Smooth muscle cell (in vitro differentiated cells): ENCODE data around the gene ATOH7. TPM values are rescaled to one million over a fixed set of nuclear protein-coding genes. Genes with fewer than 3 reads are reported as not detected.

ENCODE experiments used
- DNase-seq: peaks from one replicate; lab custom pipeline; 2025; ENCODE audit not compliant: unreplicated experiment; lab: John Stamatoyannopoulos, UW
- H2AFZ ChIP-seq: fragments of 200-600 bp; sonication (generic); 2 replicates; pipeline ENCODE4 v1.6.0; 2016; ENCODE audit warnings: antibody characterized with exemption, low read depth, mild to moderate bottlenecking
- H3F3A ChIP-seq: fragments of 200-600 bp; sonication (generic); 2 replicates; pipeline ENCODE4 v1.6.0; 2017; ENCODE audit warnings: antibody characterized with exemption, low read depth
- H3K27ac ChIP-seq: fragments of 200-600 bp; sonication (generic); 2 replicates; pipeline ENCODE4 v1.5.1; 2016; ENCODE audit warnings: low read depth, mild to moderate bottlenecking
- H3K27me3 ChIP-seq: fragments of 200-600 bp; sonication (generic); 2 replicates; pipeline ENCODE4 v1.6.1; 2016; ENCODE audit warnings: low read depth, mild to moderate bottlenecking
- H3K36me3 ChIP-seq: fragments of 200-600 bp; sonication (generic); 2 replicates; pipeline ENCODE4 v1.5.1; 2016; ENCODE audit warnings: low read depth
- H3K4me1 ChIP-seq: fragments of 200-600 bp; sonication (generic); 2 replicates; pipeline ENCODE4 v1.5.1; 2016; ENCODE audit warnings: low read depth
- H3K4me2 ChIP-seq: fragments of 200-600 bp; sonication (generic); 2 replicates; pipeline ENCODE4 v1.6.0; 2016; ENCODE audit warnings: mild to moderate bottlenecking
- H3K4me3 ChIP-seq: fragments of 200-600 bp; sonication (generic); 2 replicates; pipeline ENCODE4 v1.5.1; 2016; ENCODE audit warnings: mild to moderate bottlenecking
- H3K79me2 ChIP-seq: fragments of 200-600 bp; sonication (generic); 2 replicates; pipeline ENCODE4 v1.6.0; 2016; ENCODE audit warnings: low read depth, mild to moderate bottlenecking
- H3K9ac ChIP-seq: fragments of 200-600 bp; sonication (generic); 2 replicates; pipeline ENCODE4 v1.6.0; 2016; ENCODE audit warnings: low read depth
- H3K9me3 ChIP-seq: fragments of 200-600 bp; sonication (generic); replicated peaks from 2 replicates; pipeline ENCODE4 v1.5.1; 2016; ENCODE audit warnings: low read depth
- H4K20me1 ChIP-seq: fragments of 200-600 bp; sonication (generic); 2 replicates; pipeline ENCODE4 v1.6.0; 2016; ENCODE audit warnings: low read depth
- CTCF ChIP-seq: fragments of 200-600 bp; sonication (generic); IDR thresholded peaks from 2 replicates; pipeline ENCODE4 v1.5.1; 2017; ENCODE audit warnings: borderline replicate concordance, mild to moderate bottlenecking, antibody characterized with exemption; ENCODE audit not compliant: insufficient read depth, poor library complexity, severe bottlenecking
- WGBS: methylation state at CpG from one replicate; pipeline ENCODE4 v1.1.7; 2016; ENCODE audit warnings: low lambda C conversion rate; 5-methylcytosine and 5-hydroxymethylcytosine counted together
- polyA plus RNA-seq: library from polyadenylated mRNA; unstranded; fragments of >200 nt; fragmentation: Nextera tagmentation; extraction: Ambion mirVana; gene quantifications from 2 replicates; pipeline ENCODE4 v1.2.1, GENCODE V29; 2016
- total RNA-seq: library from RNA; depleted of rRNA; stranded (reverse); fragments of >200 nt; gene quantifications from 2 replicates; pipeline ENCODE4 v1.2.3, GENCODE V29; 2014

The ATOH7 gene
- total and polyA plus RNA-seq, 2 experiments from 2014 or later: 0.10 TPM; not detected in 1

GRCh38 chr10:68237173-68237572 is 5.3 kb upstream of the ATOH7 start:
- no peaks in the 10 kb centered on the region for H3K36me3 ChIP-seq
- H3K79me2 ChIP-seq: no peaks in the 10 kb centered on the region
- no peak for DNase-seq
- no peaks in the 10 kb centered on the region for H4K20me1 ChIP-seq
- H3K9ac ChIP-seq: no peak overlapping the region
- TF ChIP-seq CTCF: no peak
- peaks cover 3% of the 10 kb centered on the region for H3K4me1 ChIP-seq
- H3F3A ChIP-seq: no peaks in the 10 kb centered on the region
- no peak overlapping the region for H2AFZ ChIP-seq
- WGBS: 88% methylated on average over 3 of the region's 3 CpGs
- H3K4me2 ChIP-seq: no peak overlapping the region
- peaks cover 21% of the 10 kb centered on the region for H3K27me3 ChIP-seq
- H3K9me3 ChIP-seq: no peaks in the 10 kb centered on the region
- H3K4me3 ChIP-seq: no peak overlapping the region
- H3K27ac ChIP-seq: no peak overlapping the region

GRCh38 chr10:68235581-68235980 is 3.7 kb upstream of the ATOH7 start:
- TF ChIP-seq CTCF: no peak
- H3F3A ChIP-seq: peaks cover 3% of the 10 kb centered on the region
- no peaks in the 10 kb centered on the region for H3K79me2 ChIP-seq
- H3K27ac ChIP-seq: no peak overlapping the region
- no peak overlapping the region for H2AFZ ChIP-seq
- DNase-seq: no peak
- H4K20me1 ChIP-seq: no peaks in the 10 kb centered on the region
- H3K4me3 ChIP-seq: no peak overlapping the region
- H3K4me2 ChIP-seq: no peak overlapping the region
- peaks cover 8% of the 10 kb centered on the region for H3K4me1 ChIP-seq
- H3K27me3 ChIP-seq: peaks cover 22% of the 10 kb centered on the region
- no peaks in the 10 kb centered on the region for H3K36me3 ChIP-seq
- no peak overlapping the region for H3K9ac ChIP-seq
- H3K9me3 ChIP-seq: no peaks in the 10 kb centered on the region

GRCh38 chr10:68235111-68235510 is 3.2 kb upstream of the ATOH7 start:
- H3K27me3 ChIP-seq: peaks cover 22% of the 10 kb centered on the region
- TF ChIP-seq CTCF: no peak
- no peaks in the 10 kb centered on the region for H3K36me3 ChIP-seq
- 58% methylated on average over 2 of the region's 2 CpGs for WGBS
- H2AFZ ChIP-seq: no peak overlapping the region
- H3K9ac ChIP-seq: no peak overlapping the region
- no peak for DNase-seq
- H3K4me3 ChIP-seq: no peak overlapping the region
- peaks cover 12% of the 10 kb centered on the region for H3K4me1 ChIP-seq
- H3K79me2 ChIP-seq: no peaks in the 10 kb centered on the region
- H3K4me2 ChIP-seq: no peak overlapping the region
- no peaks in the 10 kb centered on the region for H3K9me3 ChIP-seq
- H3K27ac ChIP-seq: no peak overlapping the region
- H4K20me1 ChIP-seq: no peaks in the 10 kb centered on the region
- peaks cover 3% of the 10 kb centered on the region for H3F3A ChIP-seq

- Histone ChIP-seq H3K36me3 (no peaks in the 10 kb centered on the region), H3K4me1 (peaks cover 13% of the 10 kb centered on the region), H3K79me2 (no peaks in the 10 kb centered on the region), H2AFZ (no peak overlapping the region), H4K20me1 (no peaks in the 10 kb centered on the region), H3K9ac (no peak overlapping the region), H3K4me3 (no peak overlapping the region), H3K4me2 (no peak overlapping the region), H3F3A (peaks cover 3% of the 10 kb centered on the region), H3K27me3 (peaks cover 22% of the 10 kb centered on the region), H3K9me3 (no peaks in the 10 kb centered on the region), H3K27ac (no peak overlapping the region)
- 86% methylated on average over 3 of the region's 3 CpGs for WGBS
- no peak for TF ChIP-seq CTCF
- no peak for DNase-seq
These were observed 1.1 kb upstream of the ATOH7 start for GRCh38 chr10:68233046-68233445.
